ENCODE data around the gene MCHR2.
A peak's percentile ranks its signal among the peaks of the same experiment; 100 is the strongest.

MCHR2 gene

GRCh38 chr6:99905209-99906106, 88.6 kb downstream of the MCHR2 start:
- peak; percentile 41 for DNase-seq (ENCODE audit: low read depth, low spot score)

DNA sequence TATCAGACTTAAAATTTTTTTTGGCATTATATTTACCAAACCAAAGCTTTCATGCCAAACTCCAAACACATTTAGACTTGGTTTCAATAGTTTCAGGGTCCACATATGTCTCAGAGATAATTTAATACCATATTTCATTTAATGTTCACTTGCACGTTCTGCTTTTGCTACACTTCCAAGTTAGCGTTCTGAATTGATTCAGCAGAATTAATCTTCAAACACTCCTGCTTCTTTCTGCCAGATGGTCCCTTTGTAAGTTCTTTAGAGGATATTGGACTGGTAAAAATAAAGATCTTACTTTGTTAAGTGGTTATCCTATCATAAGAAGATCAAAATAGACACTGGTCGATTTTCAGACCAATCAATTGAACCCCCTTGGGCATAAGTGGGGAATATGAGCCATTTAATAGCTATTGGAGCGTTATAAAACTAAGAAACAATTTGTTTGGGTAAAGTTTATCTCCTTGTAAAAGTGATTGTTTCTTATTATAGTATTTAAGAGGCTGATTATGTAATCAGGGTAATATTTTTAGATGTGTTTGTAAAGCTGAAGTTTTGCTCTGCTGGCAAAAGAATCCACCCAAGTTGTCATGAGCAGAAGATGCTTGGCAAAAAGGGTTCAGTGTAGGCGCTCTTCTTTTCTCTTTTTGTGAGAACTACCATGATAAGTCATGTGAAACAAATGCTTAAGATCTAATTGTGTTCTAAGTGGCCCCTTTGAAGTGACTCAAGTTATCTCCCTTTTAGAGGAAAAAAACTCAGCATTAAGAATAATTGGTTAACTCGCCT, 92.2 kb downstream of the MCHR2 start:
- no peak for DNase-seq (ENCODE audit: low read depth, low spot score)

DNA sequence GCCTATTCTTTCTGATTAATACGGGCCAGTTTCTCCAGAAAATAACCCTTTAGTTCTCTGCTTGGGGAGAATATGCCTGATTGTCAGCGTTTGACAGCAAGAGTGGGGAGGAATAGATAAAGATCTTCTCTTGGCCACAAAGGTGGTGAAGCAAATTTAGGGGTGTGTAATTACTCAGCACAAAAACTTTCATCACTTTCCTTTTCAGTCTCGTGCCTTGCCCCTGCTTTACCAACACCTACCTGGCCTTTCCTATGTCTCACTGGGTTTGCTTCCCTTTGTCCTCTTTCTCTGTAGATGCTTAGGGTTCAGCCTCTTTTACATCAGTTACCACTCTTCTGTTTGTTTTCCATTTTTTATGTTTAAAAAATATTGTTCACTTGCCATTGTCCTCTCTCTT, 99.2 kb downstream of the MCHR2 start:
- DNase-seq (ENCODE audit: low read depth, low spot score) = no peak

- DNase-seq (ENCODE audit: low read depth, low spot score) = no peak
Observed at GRCh38 chr6:99887066-99887465, 107.0 kb downstream of the MCHR2 start.

DNA sequence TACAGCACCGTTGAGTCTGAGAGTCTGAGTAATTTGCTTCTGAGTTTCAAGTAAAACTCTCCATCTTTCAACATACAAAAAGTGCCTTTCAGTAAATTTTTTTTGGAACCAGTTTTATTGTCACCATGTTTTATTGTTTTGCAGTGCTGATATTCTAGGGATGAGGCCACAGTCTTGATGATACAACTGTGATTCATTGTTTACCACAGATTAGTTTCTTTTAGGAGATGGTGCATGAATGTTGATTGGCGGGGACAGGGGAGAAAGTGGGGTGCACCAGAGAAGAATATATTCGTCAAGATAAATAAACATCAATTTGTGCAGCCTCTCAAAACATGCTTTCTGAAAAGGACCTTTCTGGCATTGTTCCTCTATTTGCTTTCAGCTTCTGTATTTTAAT, 109.0 kb downstream of the MCHR2 start:
- no peak for DNase-seq (ENCODE audit: low read depth, low spot score)

DNA sequence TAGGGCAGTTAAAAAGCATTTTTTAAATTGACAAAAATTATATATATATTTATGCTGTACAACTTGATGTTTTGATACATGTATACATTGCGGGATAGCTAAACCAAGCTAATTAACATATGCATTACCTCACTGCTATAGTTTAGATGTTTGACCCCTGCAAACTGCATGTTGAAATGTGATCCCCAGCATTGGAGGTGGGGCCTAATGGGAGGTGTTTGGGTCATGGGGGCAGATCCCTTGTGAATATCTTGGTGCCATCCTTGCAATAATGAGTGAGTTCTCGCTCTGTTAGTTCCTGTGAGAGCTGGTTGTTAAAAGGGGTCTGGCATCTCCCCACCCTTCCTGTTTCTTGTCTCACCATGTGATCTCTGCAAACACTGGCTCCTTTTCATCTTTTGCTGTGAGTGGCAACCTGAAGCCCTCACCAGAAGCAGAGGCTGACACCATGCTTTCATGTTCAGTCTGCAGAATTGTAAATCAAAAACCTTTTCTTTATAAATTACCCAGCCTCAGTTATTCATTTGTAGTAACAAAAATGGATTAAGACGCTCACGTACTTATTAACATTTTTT, 111.8 kb downstream of the MCHR2 start:
- no peak for DNase-seq (ENCODE audit: low read depth, low spot score)

GRCh38 chr6:99879431-99879830, 114.6 kb downstream of the MCHR2 start:
- DNase-seq (ENCODE audit: low read depth, low spot score) = no peak

GRCh38 chr6:99875068-99875467, 119.0 kb downstream of the MCHR2 start:
- no peak for DNase-seq (ENCODE audit: low read depth, low spot score)

DNA sequence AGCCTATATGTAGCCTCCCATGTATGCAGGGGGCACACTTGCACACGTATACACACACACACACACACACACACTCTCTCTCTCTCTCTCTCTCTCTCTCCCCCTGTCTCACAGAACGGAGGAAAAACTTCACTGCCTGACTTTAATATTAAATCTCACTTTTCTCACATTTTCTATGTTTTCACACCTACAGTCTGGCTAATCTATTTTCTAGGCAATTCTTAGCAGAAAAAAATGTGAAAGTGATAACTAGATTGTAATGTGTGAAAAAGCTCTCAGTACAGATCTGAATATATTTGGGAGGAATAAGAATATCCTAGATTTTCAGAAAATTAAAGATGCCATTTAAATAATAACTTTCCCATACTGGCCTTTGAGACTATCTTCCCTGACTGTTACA, 120.9 kb downstream of the MCHR2 start:
- DNase-seq (ENCODE audit: low read depth, low spot score) = no peak

DNA sequence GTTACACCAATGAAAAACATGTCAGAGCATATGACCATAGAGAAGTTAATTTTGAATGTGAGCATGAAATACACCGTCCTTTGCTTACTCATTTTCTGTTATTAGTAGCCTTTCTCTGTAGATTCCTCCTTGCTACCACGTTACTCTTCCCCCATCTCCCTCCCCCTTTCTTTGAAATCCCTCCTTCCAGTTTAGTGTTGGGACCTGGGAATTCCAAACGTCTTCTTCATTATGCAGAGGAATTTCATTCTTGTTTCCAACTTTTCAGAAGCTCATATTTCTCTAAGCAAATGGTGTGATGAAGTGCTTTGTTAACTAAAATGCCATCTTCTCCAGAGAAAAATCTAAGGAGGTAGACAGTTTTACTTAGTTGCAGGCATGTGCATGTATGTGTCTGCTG, 122.4 kb downstream of the MCHR2 start:
- DNase-seq (ENCODE audit: low read depth, low spot score) = no peak
